ENCODE measurements around the gene IL36RN.

IL36RN gene

GRCh38 chr2:113058998-113059960, at the start of gene IL36RN:
Gene IL36RN, plus strand, starts transcription at chr2:113059198. Its CDS starts 241 bp downstream, at chr2:113059439.
- no peak for ATAC-seq

DNA sequence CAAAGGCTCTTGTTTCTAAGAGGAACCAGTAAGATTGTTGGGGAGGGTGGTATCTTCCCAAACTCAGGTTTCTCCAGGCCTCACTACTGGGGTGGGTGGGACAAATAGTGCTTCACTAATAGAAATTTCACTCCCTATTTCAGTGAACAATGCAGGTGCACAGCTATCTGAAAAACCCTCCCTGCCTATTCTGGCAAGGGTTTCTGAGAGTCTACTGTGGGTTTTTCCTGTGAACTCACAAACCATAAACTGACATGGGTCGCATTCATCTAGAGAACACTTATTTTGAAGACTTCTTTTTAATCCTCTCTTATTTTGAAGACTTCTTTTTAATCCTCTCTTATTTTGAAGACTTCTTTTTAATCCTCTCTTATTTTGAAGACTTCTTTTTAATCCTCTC, 49.4 kb upstream of the IL36RN start:
- ATAC-seq: no peak

DNA sequence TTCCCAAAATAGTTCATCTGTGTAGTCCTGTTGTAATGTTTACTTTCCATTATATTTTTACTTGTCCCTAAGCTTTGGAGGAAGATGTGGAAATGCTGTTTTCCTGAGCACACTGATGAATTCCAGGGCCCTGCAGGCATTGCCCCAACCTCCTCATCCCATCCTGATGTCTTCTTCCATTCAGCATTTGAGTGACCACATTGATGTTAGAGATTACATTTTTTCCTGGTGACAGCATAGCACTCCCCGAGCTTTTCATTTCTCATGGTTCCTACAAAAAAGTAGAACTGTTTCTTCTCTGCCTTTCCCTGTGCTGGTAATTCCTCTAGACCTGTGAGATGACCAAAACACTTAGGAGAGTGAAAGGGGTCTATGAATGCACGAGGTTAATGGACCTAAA, 48.9 kb upstream of the IL36RN start:
- ATAC-seq: no peak

GRCh38 chr2:113011108-113011507, 47.9 kb upstream of the IL36RN start:
- no peak for ATAC-seq

DNA sequence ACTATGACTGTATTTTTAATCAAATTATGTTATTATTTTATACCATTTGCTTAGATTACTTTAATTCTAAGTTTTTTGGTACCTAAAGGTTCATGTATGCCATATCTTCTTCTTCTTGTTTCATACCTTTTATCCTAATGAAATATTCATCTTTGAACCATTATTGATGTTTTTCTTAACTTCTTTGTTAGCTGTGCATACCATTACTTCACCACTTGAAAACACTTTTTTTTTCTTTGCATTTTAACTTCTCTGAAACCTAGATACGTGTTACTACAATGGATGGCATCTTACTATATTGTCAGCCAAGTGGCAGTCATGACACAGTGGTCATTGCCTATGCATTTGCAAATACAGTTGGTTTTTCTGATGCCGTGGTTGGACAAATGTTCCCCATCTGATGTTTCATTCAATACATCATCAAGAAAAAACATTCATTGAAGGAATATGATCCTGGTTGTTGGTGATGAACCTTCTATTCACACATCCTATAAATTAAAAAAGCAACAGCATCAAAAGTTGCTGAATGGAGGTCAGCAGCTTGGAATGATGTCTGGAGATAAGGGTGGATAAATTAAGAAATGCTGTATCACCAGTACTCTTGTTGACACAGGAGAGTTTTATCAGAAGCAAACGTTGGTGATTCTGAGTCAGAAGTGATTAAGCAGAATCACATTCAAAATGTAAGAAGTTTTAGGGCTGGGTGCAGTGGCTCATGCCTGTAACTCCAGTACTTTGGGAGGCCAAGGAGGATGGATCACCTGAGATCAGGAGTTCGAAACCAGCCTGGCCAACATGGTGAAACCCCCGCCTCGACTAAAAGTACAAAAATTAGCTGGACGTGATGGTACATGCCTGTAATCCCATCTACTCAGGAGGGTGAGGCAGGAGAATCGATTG, 46.3 kb upstream of the IL36RN start:
- no peak for ATAC-seq

GRCh38 chr2:113013336-113013661, 45.7 kb upstream of the IL36RN start:
- no peak for ATAC-seq

- no peak for ATAC-seq
Observed at GRCh38 chr2:113014067-113014466, 44.9 kb upstream of the IL36RN start.

GRCh38 chr2:113015042-113015441, 44.0 kb upstream of the IL36RN start:
- ATAC-seq: no peak

GRCh38 chr2:113015655-113016054, 43.3 kb upstream of the IL36RN start:
- ATAC-seq: no peak

- no peak for ATAC-seq
Observed at GRCh38 chr2:113018509-113018908, 40.5 kb upstream of the IL36RN start.

- no peak for ATAC-seq
Observed at GRCh38 chr2:113021312-113021711, 37.7 kb upstream of the IL36RN start.

DNA sequence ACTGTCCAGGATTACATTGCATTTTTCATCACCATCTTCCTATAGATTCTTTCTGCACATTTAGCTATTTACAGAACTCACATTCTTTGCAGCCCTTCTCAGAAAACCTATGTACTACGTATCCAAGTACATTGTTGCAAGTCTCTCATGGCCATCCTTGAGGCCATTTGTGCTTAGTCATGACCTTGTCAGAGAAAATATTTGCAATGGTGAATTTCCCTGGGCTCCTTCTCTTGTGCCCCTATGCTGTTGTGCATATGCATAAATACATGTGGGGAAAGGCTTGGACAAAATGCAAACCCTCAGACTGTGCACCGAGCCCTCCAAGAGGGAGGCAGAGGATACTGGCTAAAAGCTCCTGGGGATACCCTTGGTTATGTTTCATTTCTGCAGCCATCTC, 34.2 kb upstream of the IL36RN start:
- ATAC-seq: no peak

- no peak for ATAC-seq
Observed at GRCh38 chr2:113025737-113026136, 33.3 kb upstream of the IL36RN start.

- ATAC-seq: no peak
Observed at GRCh38 chr2:113027691-113028090, 31.3 kb upstream of the IL36RN start.

DNA sequence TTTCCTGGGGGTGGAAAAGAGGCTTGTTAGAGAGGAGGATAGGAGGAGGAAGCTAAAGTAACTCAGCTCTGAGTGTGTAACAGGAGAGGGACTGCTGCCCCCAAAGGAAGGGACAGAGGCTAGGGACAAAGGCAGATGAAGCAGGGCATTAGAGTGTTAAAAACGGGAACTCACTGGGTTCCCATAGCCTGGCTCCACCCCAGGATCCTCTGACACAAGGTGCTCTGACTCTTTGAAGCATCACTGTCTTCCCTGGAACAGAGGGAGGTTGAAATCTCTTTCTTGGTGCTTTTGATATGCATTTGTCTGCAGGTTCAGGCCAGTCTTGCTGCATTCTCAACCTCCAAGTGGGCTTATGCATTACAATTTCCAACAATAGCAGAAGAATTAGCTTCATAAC, 30.9 kb upstream of the IL36RN start:
- ATAC-seq: no peak

- no peak for ATAC-seq
Observed at GRCh38 chr2:113032737-113033136, 26.3 kb upstream of the IL36RN start.

GRCh38 chr2:113034016-113034415, 25.0 kb upstream of the IL36RN start:
- ATAC-seq: no peak

- no peak for ATAC-seq
Observed at GRCh38 chr2:113036763-113037162, 22.2 kb upstream of the IL36RN start.

DNA sequence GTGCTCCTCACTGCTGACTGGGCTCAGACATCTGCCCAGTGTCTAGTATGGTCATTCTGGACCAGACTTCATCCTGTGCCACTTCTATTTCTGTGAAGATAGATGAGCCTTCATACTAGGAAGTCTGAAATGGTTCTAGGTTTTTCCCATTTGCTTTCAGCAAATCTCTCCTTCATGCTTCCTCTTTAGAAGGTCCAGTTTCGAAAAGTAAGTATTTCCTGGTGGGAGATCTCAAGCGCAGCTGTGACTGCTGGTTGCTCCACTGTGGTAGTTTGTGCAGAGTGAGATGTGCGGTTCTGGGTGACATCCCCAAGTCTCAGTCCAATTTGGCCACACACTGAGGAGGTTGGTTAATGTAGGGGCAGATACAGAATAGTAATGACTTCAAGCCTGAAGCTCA, 20.7 kb upstream of the IL36RN start:
- no peak for ATAC-seq

GRCh38 chr2:113039158-113039557, 19.8 kb upstream of the IL36RN start:
- ATAC-seq: no peak

DNA sequence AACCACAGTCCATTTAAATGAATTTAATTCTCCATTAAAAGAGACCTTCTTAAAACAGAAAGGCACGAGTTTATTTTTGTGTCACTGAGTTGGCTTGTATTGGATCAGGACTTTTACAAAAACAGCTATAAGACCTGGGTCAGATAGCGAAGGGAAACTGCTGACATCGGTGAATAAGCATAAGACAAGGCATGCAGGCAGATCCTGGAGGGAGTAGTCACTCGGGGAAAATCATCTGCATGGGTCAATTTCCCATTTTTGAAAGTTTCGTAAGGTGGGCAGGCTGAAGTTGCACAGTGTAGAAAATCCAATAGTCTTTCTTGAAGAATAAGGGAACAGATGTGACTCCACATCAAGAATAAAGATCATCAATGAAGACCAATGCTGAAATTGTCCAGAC, 19.3 kb upstream of the IL36RN start:
- no peak for ATAC-seq

DNA sequence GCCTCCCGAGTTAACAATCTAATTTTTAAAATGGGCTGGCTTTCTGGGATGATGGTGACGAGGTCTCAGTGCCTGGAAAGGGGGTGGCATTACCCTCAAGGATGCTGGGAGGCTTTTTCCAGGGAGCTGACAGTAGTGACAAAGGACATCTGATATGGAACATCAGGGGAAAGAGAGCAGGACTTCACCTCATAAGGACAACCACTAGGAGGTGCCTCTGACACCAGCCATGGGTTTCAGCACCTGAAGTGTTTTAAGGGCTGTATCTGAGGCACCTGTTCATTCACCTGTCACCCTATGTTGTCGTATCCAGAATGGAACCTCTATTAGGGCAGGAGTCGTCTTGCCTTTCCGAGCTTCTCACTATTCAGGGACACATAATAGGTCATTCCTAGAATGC, 17.1 kb upstream of the IL36RN start:
- no peak for ATAC-seq

DNA sequence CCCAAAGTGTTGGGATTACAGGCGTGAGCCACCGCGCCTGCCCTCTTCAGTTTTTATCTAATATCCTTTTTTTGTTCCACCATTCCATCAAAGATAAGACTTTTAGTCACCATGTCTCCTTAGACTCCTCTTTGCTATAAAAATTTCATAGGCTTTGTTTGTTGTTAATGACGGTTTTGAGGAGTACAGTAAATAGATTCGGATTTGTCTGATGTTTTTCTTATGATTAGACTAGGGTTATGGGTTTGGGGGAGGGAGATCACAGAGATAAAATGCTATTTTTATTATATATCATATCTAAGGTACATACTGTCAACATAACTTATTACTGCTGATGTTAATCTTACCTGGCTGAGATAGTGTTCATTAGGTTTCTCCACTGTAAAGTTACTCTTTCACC, 12.5 kb upstream of the IL36RN start:
- no peak for ATAC-seq
